ENCODE results near the gene CTPS1.

DNA sequence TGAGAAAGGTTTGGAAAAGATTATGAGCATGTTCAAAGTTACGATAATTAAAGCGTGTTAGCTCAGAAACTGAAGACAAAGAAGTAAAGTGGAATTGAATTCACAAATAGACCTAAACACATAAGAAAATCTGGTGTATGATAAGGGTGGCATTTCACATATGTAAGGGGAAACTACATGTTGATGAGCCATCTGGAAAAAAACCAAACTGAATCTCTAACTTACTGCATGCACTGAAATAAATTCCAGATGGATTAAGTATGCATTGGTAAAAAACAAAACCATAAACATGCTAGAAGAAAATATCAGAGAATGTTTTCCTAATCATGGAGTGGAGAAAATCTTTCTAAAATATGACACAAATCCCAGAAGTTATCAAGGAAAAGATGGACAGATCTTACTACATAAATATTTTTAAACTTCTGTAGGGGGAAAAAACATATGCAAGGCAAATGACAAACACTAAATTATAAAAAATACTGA, 34.0 kb upstream of the CTPS1 start:
- TF ChIP-seq EZH2 (IDR thresholded peaks at IDR 0.05; ENCODE audit: low read length), result no peak
- TF ChIP-seq, protein P1, sequence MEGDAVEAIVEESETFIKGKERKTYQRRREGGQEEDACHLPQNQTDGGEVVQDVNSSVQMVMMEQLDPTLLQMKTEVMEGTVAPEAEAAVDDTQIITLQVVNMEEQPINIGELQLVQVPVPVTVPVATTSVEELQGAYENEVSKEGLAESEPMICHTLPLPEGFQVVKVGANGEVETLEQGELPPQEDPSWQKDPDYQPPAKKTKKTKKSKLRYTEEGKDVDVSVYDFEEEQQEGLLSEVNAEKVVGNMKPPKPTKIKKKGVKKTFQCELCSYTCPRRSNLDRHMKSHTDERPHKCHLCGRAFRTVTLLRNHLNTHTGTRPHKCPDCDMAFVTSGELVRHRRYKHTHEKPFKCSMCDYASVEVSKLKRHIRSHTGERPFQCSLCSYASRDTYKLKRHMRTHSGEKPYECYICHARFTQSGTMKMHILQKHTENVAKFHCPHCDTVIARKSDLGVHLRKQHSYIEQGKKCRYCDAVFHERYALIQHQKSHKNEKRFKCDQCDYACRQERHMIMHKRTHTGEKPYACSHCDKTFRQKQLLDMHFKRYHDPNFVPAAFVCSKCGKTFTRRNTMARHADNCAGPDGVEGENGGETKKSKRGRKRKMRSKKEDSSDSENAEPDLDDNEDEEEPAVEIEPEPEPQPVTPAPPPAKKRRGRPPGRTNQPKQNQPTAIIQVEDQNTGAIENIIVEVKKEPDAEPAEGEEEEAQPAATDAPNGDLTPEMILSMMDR (optimal IDR thresholded peaks at IDR 0.05 in 1 of 3, IDR thresholded peaks at IDR 0.05 in 1 of 3, conservative IDR thresholded peaks at IDR 0.05 in 1 of 3; ENCODE audit: extremely low read depth in 1 of 3, insufficient read depth in 2 of 3, low read length in 3 of 3), result no peak

Data from keratinocyte (primary cell).